Chondrocyte (in vitro differentiated cells): ENCODE results near the gene RRAD. TPM values are rescaled to one million over a fixed set of nuclear protein-coding genes. Genes with fewer than 3 reads are reported as not detected.
A peak's percentile ranks its signal among the peaks of the same experiment; 100 is the strongest.

ENCODE experiments used
- DNase-seq: peaks from one replicate; pipeline ENCODE4 v3.0.0; 2021; ENCODE audit warnings: mixed read lengths, low spot score
- H3K27ac Mint-ChIP-seq: one replicate; pipeline ENCODE4 v1.8.0; 2021; ENCODE audit warnings: mild to moderate bottlenecking, moderate library complexity, mixed read lengths; ENCODE audit not compliant: unreplicated experiment
- H3K27me3 Mint-ChIP-seq: 2 replicates; pipeline ENCODE4 v1.8.0; 2021; ENCODE audit warnings: low read depth, mixed read lengths
- H3K36me3 Mint-ChIP-seq: 2 replicates; pipeline ENCODE4 v1.8.0; 2021; ENCODE audit warnings: low read depth, mixed read lengths
- H3K4me1 Mint-ChIP-seq: 2 replicates; pipeline ENCODE4 v1.8.0; 2021; ENCODE audit warnings: low read depth, mild to moderate bottlenecking, mixed read lengths
- H3K4me3 Mint-ChIP-seq: one replicate; pipeline ENCODE4 v1.8.0; 2021; ENCODE audit warnings: mild to moderate bottlenecking, moderate library complexity, mixed read lengths; ENCODE audit not compliant: unreplicated experiment
- H3K9me3 Mint-ChIP-seq: 2 replicates; pipeline ENCODE4 v1.8.0; 2021; ENCODE audit warnings: low read depth, mixed read lengths
- CTCF ChIP-seq: fragments of 200-600 bp; sonication (generic); IDR thresholded peaks from 2 replicates; pipeline ENCODE4 v1.5.0; 2021; ENCODE audit warnings: antibody characterized with exemption, mild to moderate bottlenecking, moderate library complexity
- total RNA-seq: library from RNA; stranded (reverse); gene quantifications from 3 replicates; pipeline ENCODE4 v1.2.1, GENCODE V29; 2021

The RRAD gene
- total RNA-seq, 1 donor from 2014 or later, result 6.5 TPM

- Mint-ChIP-seq H3K36me3 (peaks cover 4% of the 10 kb centered on the region), H3K27ac (no peak overlapping the region), H3K9me3 (no peaks in the 10 kb centered on the region), H3K4me1 (peaks cover 33% of the 10 kb centered on the region), H3K27me3 (no peaks in the 10 kb centered on the region), H3K4me3 (no peak overlapping the region)
- no peak for TF ChIP-seq CTCF
- DNase-seq, result no peak
Measured at GRCh38 chr16:66895999-66896398, 29.3 kb downstream of the RRAD start.

- peaks cover 29% of the 10 kb centered on the region for H3K4me1 Mint-ChIP-seq
- peaks cover 4% of the 10 kb centered on the region for H3K36me3 Mint-ChIP-seq
- H3K9me3 Mint-ChIP-seq, result no peaks in the 10 kb centered on the region
- peak; percentile 57 for DNase-seq
- H3K4me3 Mint-ChIP-seq, result no peak overlapping the region
- no peak overlapping the region for H3K27ac Mint-ChIP-seq
- H3K27me3 Mint-ChIP-seq, result no peaks in the 10 kb centered on the region
- no peak for TF ChIP-seq CTCF
Measured at GRCh38 chr16:66895689-66895979, 29.7 kb downstream of the RRAD start.

GRCh38 chr16:66894948-66895688, 30.2 kb downstream of the RRAD start:
- no peak for DNase-seq
- no peaks in the 10 kb centered on the region for H3K9me3 Mint-ChIP-seq
- peaks cover 25% of the 10 kb centered on the region for H3K4me1 Mint-ChIP-seq
- H3K4me3 Mint-ChIP-seq, result no peak overlapping the region
- no peaks in the 10 kb centered on the region for H3K27me3 Mint-ChIP-seq
- H3K27ac Mint-ChIP-seq, result no peak overlapping the region
- TF ChIP-seq CTCF, result peak; percentile 92
- H3K36me3 Mint-ChIP-seq, result peaks cover 4% of the 10 kb centered on the region

GRCh38 chr16:66894055-66894454, 31.3 kb downstream of the RRAD start:
- Mint-ChIP-seq H3K36me3 (peaks cover 4% of the 10 kb centered on the region), H3K4me1 (peaks cover 15% of the 10 kb centered on the region), H3K27me3 (no peaks in the 10 kb centered on the region), H3K9me3 (no peaks in the 10 kb centered on the region), H3K27ac (no peak overlapping the region), H3K4me3 (no peak overlapping the region)
- DNase-seq, result peak; percentile 53
- no peak for TF ChIP-seq CTCF

- TF ChIP-seq CTCF, result no peak
- peaks cover 10% of the 10 kb centered on the region for H3K4me1 Mint-ChIP-seq
- no peak overlapping the region for H3K27ac Mint-ChIP-seq
- no peaks in the 10 kb centered on the region for H3K27me3 Mint-ChIP-seq
- H3K4me3 Mint-ChIP-seq, result no peak overlapping the region
- H3K9me3 Mint-ChIP-seq, result no peaks in the 10 kb centered on the region
- peaks cover 4% of the 10 kb centered on the region for H3K36me3 Mint-ChIP-seq
- DNase-seq, result no peak
Measured at GRCh38 chr16:66891797-66892196, 33.5 kb downstream of the RRAD start.
